GM21526 (cell line): ENCODE measurements around the gene CEP126.

Source experiments
- ATAC-seq: cut with Tn5 transposase; IDR thresholded peaks from one replicate; pipeline ENCODE4 v1.9.1; 2021; ENCODE audit warnings: moderate library complexity; ENCODE audit not compliant: unreplicated experiment, low FRiP score

CEP126 gene

GRCh38 chr11:102007567-102008437 lies 93.0 kb downstream of the CEP126 start:
- peak; percentile 74 for ATAC-seq

- no peak for ATAC-seq
These were observed 96.1 kb downstream of the CEP126 start for GRCh38 chr11:102010776-102011494.

- no peak for ATAC-seq
These were observed 98.1 kb downstream of the CEP126 start for GRCh38 chr11:102012946-102013345.

GRCh38 chr11:102014756-102015155 lies 99.9 kb downstream of the CEP126 start:
- ATAC-seq, result no peak

GRCh38 chr11:102017026-102017425 lies 102.2 kb downstream of the CEP126 start:
- no peak for ATAC-seq

GRCh38 chr11:102026217-102026616 lies 111.4 kb downstream of the CEP126 start:
- no peak for ATAC-seq

GRCh38 chr11:102026959-102027358 lies 112.1 kb downstream of the CEP126 start:
- ATAC-seq, result no peak

- no peak for ATAC-seq
These were observed 121.9 kb downstream of the CEP126 start for GRCh38 chr11:102036757-102037156.

- ATAC-seq, result no peak
These were observed 132.0 kb downstream of the CEP126 start for GRCh38 chr11:102046841-102047240.

GRCh38 chr11:102047305-102047924 lies 132.6 kb downstream of the CEP126 start, which contains the start of gene CFAP300:
CFAP300 (plus strand) TSS chr11:102047437; CDS start chr11:102047471, 34 bp downstream.
- no peak for ATAC-seq
